Lung microvascular endothelial cell (primary cell): ENCODE measurements around the gene PLEKHM3. TPM values are rescaled to one million over a fixed set of nuclear protein-coding genes. Genes with fewer than 3 reads are reported as not detected.
"Not testable (repeated sequence)": the region's sequence is repeated elsewhere in the genome, so short reads cannot be mapped to it uniquely, and the experiment has no call there.

Experiments
- DNase-seq, 2 donors: peaks; one replicate each; pipeline versions ENCODE4 v3.0.0 to v3.0.0-alpha.2; 2010; ENCODE audit warnings: low read depth in 2 of 2
- total RNA-seq: library from RNA; depleted of rRNA; stranded (reverse); fragments of >200 nt; gene quantifications from 2 replicates; pipeline ENCODE4 v1.2.1, GENCODE V29; 2014

Gene PLEKHM3
- total RNA-seq, 1 donor from 2014 or later: 16.5 TPM

- peak; percentile 28 to 74 for DNase-seq
These were observed 196.8 kb downstream of the PLEKHM3 start for GRCh38 chr2:207828361-207829057.

- DNase-seq: no peak
These were observed 199.3 kb downstream of the PLEKHM3 start for GRCh38 chr2:207825978-207826377.

DNA sequence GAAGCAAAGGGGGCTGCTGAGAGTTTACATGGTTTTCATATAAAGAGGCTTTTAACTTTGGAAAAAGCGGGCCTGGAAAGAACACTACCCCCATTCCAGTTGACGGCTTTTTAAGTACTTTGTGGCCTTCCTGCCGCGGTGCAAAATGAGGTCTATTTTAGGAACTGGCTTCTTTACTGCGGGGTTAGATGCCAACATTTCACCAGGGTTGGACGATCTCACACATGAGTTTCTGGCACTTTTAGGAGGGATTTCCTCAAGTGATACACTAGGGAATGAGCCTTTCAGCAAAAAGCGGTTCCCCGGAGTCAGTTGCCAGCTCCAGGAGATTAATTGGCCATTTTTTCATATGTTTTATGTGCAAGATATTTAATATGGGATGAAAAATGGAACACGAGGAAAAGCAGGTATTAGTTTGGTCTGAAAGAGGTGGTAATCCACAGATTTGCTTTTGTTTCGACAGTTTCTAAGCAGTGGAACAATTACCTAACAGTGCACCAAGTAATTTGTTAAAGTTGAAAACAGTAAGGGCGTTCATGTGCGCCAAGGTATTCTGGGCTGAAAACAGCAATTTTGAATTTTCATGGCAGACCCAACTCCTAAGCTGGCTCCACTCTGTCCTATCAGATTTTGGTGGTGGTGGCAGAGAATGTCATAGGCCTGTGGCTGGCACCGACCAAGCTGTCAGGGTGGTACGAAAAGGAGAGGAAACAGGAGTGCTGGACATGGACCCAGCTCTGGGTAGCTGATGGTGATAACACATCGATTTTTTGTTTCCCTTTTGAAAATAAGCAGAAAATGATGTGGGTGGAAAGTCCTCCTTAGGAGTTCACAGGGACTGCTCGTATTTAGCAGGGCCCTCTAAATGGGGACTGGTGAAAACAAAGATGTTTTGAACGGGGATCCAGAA, 200.0 kb downstream of the PLEKHM3 start:
- DNase-seq: no peak

GRCh38 chr2:207823865-207824264, 201.5 kb downstream of the PLEKHM3 start:
- no peak for DNase-seq

DNA sequence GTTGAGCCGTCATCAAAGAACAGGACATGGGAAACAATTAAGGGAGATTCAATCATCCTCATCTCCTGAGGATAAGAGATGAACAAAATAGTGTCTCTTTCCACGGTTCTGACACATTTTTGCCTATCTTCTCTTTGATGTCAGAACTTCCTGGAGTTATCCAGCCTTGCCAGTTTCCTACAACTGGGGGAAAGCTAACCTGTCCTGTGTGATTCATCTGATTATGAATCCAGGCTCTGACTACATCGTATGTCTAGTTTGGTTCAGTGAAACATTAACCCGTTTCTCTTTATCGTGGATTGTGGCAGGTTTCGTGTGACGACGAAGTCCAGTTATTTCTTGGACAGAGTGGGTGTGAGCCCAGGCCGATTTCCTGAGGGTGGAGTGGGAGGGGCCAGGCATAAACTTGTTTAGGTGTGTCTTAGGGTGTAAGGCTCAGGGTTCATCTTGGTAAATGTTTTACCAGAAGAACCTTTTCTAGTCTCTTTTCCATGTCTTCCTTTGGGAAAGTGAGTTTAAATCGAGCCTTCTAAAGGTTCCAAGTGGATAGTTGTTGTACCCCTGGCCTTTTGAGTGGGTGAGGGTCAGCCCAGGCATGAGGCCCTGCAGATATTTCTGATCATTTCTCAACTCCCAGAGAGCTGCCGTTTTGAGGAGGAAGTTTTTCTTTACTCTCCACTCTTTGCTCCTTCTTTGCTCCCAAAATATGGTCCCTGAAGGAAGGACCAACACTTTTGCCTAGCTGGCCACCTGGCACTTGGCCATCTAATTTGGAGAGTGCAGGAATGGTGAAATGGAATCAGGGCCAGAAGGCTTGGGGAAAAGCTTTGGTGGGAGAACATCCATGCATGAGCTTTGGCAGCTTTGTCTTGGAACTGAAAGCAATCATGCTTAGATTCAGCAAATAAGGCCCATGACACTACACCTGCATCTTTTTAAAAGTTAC, 205.2 kb downstream of the PLEKHM3 start:
- peak in 1 of 2 donors; percentile 36 for DNase-seq

- no peak for DNase-seq
These were observed 206.1 kb downstream of the PLEKHM3 start for GRCh38 chr2:207819021-207819797.

- DNase-seq: no peak
These were observed 208.8 kb downstream of the PLEKHM3 start for GRCh38 chr2:207816546-207816945.

DNA sequence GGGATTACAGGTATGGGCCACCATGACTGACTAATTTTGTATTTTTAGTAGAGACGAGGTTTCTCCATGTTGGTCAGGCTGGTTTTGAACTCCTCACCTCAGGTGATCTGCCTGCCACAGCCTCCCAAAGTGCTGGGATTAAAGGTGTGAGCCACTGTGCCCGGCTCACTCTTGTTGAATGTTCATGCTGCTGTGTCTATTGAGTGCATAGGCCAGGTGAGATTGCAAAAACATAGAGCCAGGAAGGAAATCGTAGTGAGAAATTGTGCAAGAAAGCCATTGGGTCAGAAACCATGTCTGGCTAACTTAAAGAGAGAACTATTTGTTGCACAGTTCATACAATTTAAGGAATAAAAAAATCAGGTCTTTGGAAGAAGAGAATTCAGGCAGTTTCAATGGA, 210.1 kb downstream of the PLEKHM3 start:
- DNase-seq: peak in 1 of 2 donors; percentile 42

GRCh38 chr2:207813942-207814341, 211.4 kb downstream of the PLEKHM3 start:
- DNase-seq: no peak

DNA sequence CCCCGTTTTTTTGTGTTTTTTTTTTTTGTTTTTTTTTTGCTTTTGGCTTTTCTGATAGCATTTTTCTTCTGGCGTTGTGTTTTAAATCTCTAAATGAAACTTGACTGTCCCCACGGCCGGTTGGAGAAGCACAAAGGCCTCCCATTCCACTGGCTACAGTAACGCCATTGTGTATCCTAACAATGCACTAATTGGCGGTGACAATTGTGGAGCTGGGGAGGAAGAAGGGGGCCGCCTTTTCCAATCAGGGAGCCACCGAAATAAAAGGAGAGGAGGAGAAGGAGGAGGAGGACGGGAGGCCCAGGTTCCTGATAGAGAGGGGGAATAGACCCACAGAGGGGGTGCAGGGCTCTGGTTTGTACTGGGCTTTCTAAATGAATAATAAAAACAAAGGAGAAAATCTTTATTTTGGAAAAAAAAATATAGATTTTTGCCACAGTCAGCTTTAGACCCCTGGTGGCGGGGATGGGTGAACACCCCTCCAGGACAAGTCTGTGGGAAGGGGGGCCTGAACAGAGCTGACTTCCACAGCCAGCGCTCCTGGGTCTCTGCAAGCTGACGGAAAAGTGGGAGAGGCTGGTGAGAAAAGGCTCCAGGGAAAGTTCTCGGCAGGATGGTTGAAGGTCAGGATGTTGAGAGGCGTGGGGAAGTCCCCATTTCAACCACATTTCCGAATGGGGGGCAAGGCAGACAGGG, 212.0 kb downstream of the PLEKHM3 start:
- DNase-seq: no peak

DNA sequence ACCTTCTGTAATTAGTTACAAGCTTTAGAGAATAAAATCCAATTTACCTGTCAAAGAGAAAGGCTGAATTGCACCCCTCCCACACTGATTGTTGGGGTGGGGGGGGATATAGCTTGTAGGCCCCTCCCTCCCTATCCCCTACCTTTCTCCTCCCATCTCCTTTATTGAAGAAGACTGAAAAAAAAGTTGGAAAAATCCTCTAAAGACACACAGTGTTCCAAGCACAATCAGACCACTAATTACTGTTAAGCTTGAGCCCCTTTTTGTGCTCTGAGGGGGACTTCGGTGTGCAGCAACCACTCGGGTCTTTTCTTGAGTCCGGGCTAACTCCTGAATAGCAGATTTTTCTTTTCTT, 212.6 kb downstream of the PLEKHM3 start:
- no peak for DNase-seq

- DNase-seq: no peak
These were observed 213.1 kb downstream of the PLEKHM3 start for GRCh38 chr2:207812058-207812725.

DNA sequence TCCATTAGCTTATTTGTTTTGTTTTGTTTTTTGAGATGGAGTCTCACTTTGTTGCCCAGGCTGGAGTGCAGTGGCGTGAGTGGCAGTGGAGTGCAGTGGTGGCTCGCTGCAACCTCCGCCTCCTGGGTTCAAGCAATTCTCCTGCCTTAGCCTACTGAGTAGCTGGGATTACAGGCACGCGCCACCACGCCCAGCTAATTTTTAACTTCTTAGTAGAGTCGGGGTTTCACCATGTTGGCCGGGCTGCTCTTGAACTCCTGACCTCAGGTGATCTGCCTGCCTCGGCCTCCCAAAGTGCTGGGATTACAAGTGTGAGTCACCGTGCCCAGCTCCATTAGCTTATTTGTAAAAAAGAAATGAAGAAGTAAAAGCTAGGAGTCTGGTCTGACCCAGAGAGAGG, 213.7 kb downstream of the PLEKHM3 start:
- not testable (repeated sequence) for DNase-seq

DNA sequence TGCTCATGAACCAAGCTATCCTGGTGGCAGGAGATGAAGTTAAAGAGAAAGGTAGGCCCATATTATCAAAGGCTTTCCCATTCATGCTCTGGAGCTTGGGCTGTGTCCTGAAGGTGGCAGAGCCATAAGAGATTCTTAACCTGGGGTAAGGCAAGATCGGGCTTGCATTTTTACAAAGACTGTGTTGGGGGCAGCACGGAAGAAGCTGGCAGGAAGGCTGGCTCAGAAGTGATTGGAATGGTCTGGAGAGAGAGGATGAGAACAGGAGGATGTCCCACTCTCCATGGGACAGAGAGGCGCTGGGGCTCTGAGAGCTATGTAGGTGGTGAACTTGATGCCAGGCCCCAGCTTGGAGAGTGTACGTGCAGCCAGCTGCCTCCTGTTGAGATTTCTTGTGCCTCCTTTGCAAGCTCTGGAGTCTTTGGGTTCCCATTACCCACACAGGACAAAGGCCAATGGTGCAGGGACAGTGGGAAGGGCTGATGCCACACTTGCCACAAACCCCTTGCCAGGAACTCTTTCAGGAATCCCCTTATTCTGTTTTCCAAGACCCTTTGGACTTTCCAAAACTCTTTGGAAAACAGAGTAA, 215.0 kb downstream of the PLEKHM3 start:
- no peak for DNase-seq

GRCh38 chr2:207808119-207808518, 217.2 kb downstream of the PLEKHM3 start:
- DNase-seq: no peak

- DNase-seq: no peak
These were observed 217.8 kb downstream of the PLEKHM3 start for GRCh38 chr2:207807516-207807915.

- no peak for DNase-seq
These were observed 219.6 kb downstream of the PLEKHM3 start for GRCh38 chr2:207805566-207806226.

DNA sequence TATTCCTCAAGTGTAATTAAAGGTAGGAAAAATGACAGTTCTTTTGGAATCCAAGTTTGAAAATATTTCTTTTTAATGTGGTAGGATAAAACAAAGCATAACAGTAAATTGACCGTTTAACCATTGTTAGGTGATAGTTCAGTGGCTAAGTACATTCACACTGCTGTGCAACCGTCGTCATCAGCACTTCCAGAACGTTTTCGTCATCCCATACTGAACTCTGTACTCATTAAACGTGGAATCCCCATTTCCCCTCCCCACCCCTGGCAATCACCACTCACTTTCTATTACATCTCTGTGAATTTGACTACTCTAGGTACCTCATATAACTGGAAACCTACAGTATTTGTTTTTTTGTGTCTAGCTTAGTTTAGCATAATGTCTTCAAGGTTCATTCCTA, 222.7 kb downstream of the PLEKHM3 start:
- no peak for DNase-seq

DNA sequence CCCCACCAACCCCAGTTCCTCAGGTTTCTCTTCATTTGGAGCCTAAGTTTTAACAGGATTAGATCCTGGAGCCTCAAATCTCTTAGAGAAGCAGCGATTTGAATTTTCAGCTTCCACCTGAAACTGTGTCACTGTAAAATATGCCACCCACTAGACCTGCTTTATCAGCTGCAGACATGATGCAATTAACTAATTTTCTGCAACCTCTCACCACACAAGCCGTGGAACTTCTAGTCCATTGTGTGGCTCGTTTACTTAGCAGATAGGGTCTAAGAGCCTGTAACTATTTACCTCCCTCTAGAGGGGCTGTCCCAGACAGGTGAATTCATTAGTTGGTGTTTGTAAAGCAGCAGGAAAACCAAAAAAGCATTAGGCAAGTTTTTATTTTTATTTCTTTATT, 224.1 kb downstream of the PLEKHM3 start:
- no peak for DNase-seq
